GM12801 (cell line): ENCODE results near the gene MAP1LC3B.

ENCODE experiments used
- CTCF ChIP-seq: IDR thresholded peaks from one replicate; pipeline ENCODE4 v1.5.1; 2011; ENCODE audit warnings: control low read depth; ENCODE audit not compliant: insufficient read length; ENCODE audit errors: extremely low read depth

MAP1LC3B gene

DNA sequence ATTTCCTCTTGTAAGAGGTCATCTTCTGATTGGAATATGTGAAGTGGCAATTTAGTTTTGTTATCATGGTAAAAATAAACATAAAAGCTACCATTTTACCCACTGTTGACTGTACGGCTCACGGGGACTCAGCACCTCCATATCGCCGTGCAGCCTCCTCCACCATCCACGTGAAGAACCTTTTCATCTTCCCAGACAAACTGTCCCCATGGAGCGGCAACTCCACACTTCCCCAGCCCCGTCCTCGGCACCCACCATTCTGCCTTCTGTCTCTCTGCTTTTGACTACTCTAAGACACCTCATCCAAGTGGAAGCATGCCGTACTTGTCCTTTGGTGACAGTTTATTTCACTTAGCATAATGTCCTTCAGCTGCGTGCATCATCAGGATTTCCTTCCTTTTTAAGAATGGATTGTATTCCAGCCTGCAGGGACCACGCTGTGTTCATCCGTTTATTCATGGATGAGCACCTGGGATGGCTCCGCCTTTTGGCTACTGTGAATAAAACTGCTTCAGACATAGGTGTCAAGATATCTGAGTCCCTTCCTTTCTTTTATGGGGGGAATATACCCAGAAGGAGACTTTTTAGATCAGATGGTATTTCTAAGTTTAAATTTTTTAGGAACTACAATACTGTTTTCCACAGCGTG, 22.9 kb upstream of the MAP1LC3B start:
- no peak for TF ChIP-seq CTCF

GRCh38 chr16:87369796-87370719, 22.1 kb upstream of the MAP1LC3B start:
- TF ChIP-seq CTCF = no peak

- TF ChIP-seq CTCF = no peak
Observed at GRCh38 chr16:87371261-87371866, 20.8 kb upstream of the MAP1LC3B start.

- TF ChIP-seq CTCF = no peak
Observed at GRCh38 chr16:87372305-87372704, 19.8 kb upstream of the MAP1LC3B start.

- no peak for TF ChIP-seq CTCF
Observed at GRCh38 chr16:87374313-87374712, 17.8 kb upstream of the MAP1LC3B start.

DNA sequence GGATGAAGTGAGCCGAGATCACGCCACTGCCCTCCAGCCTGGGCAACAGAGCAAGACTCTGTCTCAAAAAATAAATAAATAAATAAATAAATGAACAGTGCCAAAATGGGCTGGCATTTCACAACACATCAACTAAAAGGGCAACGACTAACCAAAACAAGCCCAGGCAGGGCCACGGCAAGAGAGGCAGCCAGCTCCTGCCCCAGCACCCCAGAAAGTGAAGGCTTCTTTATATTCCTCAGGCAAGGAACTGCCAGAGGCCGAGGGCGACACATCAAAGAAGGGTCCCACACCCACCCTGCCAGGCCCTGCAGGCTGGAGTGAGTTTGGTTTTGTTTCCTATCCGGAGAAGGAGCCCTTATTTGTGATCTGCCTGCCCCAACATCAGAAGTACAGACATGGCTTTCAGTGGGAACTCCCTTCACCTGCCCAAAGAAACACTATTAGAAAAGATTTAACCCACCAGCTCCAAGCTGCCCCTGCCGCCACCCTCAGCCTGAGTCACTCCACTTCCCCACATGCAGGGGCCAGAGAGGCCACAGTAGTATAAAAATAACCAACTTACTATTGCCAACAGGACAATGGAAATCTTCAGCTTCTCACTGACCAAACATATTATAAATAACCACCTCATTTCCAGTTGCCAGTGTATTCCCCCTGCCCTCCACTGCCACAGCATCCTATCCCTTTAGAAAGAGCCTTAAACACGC, 16.6 kb upstream of the MAP1LC3B start:
- TF ChIP-seq CTCF = no peak

DNA sequence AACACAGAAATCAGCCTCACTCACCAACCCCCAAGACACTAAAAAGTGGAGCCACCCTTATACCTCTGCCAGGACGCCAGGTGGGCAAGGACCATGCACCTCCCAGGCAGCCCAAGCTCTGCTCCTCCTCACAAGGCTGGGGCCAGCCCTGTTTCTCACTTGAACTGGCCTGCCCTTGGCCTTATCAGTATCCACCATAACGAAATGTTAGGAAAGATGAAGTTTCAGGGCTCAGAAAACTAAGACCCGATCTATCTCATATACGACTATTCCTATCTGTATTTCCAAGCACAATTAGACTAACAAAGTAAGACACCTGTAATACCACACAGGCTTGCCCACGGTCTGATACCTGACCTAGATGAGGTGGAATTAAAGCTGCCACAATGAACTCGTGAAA, 15.5 kb upstream of the MAP1LC3B start:
- no peak for TF ChIP-seq CTCF
